DMS114 treated with DMSO at 0.1 percent for 48 hours (cell line): ENCODE measurements around the gene GPC6.
A peak's percentile ranks its signal among the peaks of the same experiment; 100 is the strongest.
"Not testable (repeated sequence)": the region's sequence is repeated elsewhere in the genome, so short reads cannot be mapped to it uniquely, and the experiment has no call there.

Experiments used
- DNase-seq: peaks from one replicate; lab custom pipeline; 2025; ENCODE audit not compliant: unreplicated experiment; lab: John Stamatoyannopoulos, UW

The GPC6 gene

DNA sequence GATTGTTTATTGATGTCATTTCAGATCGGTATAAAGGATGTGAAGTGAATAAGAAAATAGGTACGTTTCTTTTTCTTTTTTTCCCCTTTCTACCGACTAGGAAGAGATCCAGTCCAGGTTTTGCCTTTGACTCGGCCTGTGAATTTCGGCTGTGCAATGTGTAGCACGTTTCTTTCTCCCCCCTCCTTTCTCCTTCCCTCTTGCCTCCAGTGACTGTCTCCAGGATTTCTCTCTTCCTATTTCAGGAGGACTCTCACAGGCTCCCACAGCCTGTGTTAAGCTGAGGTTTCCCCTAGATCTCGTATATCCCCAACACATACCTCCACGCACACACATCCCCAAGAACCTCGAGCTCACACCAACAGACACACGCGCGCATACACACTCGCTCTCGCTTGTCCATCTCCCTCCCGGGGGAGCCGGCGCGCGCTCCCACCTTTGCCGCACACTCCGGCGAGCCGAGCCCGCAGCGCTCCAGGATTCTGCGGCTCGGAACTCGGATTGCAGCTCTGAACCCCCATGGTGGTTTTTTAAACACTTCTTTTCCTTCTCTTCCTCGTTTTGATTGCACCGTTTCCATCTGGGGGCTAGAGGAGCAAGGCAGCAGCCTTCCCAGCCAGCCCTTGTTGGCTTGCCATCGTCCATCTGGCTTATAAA lies at the start of gene GPC6:
Gene GPC6, plus strand, starts transcription at position 185 of the 657 bp plus-strand sequence.
- peak; percentile 29 for DNase-seq

GRCh38 chr13:93180356-93180969 lies 46.1 kb upstream of the GPC6 start:
- DNase-seq, result no peak

GRCh38 chr13:93182406-93182805 lies 44.2 kb upstream of the GPC6 start:
- DNase-seq, result no peak

GRCh38 chr13:93183302-93183701 lies 43.3 kb upstream of the GPC6 start:
- no peak for DNase-seq

DNA sequence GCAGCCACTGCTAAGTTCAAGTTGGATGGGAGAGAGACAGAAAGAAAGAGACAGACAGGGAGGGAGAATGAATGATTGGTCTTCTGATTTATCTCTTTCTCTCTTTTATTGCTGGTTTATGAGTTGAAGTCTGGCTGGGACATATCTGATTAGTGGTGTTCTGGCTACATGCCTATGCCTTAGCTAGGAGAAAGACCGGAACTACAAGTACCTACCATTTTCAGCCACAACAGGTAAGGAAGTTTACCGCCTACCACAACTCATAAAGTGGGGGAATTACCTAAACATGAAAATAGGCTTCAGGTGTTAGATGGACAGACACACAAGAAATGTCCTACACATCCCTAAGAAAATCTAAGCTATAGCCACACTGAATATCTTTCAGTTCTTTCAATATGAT lies 36.6 kb upstream of the GPC6 start:
- no peak for DNase-seq

- no peak for DNase-seq
Observed at GRCh38 chr13:93193682-93194081, 32.9 kb upstream of the GPC6 start.

GRCh38 chr13:93199856-93200255 lies 26.8 kb upstream of the GPC6 start:
- no peak for DNase-seq

GRCh38 chr13:93200626-93201025 lies 26.0 kb upstream of the GPC6 start:
- DNase-seq, result no peak

DNA sequence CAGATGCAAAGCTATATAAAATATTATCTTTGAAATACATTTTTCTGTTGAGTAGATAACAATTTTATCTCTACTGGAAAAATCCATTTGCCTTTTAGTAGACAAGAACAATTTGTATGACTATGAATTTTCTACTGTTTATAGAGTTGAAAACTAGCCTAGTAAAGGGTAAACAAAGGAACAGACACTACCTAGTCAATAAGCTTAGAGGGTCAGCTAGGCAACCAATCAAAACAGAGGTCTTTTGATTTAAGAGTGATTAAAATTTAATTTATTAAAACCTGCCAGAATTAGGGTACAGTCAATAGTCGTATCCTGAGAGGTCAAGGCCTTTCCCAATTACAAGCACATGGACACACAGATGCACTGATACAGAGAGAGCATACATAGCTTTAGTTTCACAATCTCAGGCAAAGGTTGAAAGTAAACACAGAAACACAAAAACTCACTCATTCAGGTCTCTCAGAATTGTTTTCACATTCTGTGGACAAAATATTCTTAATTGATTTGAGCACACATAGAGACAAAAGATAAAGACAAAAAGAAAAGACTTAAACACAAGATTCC lies 24.5 kb upstream of the GPC6 start:
- no peak for DNase-seq

- DNase-seq, result not testable (repeated sequence)
Observed at GRCh38 chr13:93206778-93207392, 19.7 kb upstream of the GPC6 start.

DNA sequence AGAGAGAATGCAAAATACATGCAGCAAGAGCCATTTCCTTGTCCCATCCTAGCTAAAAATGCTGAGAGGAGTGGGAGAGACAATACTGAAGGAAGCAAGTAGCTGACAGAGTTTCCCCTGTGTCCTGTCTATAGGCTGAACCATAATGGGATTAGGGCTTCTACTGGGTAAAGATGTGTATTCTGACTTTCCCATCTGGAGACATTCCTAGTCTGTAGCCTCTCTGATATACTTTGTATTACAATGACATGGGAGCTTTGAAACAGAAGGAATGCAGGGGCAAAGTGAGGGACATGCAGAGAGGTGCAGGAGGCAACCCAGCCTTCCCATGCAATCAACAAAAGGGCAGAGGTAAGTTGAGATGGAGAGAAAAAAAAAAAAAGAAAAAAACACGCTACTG lies 10.5 kb upstream of the GPC6 start:
- DNase-seq, result no peak

DNA sequence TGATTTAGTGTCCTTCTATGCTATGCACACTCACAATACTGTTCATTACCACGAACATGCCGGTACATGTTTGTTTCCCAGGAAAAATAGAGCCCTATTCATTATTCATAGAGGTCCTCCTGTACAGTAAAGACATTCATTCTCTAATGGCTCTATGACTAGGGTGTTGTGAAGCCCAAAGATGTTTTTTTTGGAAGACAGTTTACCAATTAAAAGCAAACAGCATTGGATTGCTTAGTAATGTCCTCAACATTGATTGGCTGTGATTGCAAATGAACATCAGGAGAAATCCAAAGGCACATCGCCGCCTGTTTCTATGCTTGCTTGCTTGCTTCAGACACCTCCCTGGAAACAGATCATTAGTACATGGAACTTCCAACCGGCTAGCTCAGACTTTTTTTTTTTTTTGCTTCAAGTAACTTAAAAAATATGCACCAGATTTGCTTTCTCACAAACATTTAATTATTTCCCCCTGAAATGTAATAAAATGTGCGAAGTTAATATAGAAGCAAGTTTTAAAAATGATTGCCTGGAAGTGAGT lies 8.8 kb upstream of the GPC6 start:
- no peak for DNase-seq

- DNase-seq, result no peak
Observed at GRCh38 chr13:93218583-93218982, 8.0 kb upstream of the GPC6 start.

GRCh38 chr13:93220073-93220472 lies 6.5 kb upstream of the GPC6 start:
- no peak for DNase-seq

DNA sequence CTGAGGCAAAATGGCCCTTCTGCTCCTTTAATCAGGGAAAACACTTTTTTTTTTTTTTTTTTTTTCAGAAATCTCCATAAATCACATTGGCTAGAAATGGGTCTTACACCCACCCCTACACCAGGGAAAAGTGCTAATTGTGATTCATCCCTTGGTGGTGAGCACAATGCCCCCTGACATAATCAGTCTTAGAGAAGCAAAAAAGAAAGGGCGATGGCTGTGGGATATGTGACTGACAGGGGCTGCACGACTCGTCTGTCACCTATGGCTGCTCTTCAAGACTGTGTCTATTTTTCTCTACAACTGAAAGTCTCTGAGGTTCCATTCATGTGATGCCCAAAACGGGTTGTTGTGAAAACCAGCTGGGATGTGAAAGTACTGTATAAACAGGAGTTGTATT lies 3.6 kb upstream of the GPC6 start:
- no peak for DNase-seq

DNA sequence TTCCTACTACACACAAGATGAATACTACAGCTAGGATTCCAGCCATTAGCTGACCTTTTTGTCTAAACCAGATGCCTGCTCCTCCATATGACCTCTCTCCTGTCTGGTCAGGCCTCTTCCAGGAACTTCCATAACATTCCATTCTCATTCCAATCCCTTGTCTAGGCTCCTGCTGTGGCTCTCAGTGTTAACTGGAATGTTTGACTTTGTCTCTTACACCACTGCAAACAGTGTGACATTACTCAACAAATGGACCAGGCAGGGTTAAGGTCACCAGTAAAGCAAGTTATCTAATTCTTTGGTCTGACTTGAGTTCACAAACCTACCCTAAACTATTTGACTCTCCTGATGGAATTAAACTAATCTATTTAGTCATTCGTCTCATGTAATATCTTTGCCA lies 2.1 kb upstream of the GPC6 start:
- no peak for DNase-seq

DNA sequence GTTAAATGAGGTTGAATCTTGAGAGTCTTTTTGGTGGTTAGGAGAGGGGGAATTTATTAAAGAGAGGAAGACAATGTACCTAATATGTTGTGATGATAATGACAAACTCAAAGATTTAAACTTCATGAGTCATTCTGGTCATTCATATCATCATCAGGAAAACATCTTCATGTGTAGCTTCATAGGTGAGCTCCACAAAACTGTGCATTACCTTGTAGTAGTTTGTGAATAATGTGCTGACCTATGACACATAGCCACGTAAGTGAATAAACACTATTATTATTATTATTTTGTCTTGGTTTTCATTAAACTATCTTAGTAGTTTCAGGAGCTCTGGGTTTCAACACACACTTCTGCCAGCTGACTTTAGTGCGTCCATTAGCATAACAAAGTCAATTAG lies 997 bp upstream of the GPC6 start:
- DNase-seq, result no peak

DNA sequence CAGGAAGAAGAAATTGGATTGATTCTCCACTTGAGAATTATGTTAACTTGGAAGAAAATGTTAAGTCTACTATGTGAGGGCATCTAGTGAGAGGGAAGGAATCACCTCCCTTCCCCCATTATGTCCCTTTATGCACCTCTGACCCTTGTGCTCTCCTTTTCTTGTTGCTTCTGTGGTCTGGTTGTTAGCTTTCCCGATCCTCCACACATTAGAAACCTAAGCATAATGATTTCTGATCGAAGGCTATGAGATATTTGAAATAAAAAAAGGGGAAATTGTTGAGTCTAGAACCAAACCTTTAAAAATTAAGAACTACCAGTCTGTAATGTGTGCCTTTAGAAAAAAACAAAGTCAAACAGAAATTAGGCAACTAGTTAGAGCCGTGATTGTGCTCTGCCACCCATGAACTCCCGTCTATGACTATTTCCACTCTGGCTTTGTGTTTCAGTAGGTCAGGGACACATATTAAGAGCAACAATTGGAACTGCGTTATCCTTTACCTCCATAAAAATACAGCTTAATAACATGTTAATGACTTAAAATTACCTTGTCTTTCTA lies 463 bp upstream of the GPC6 start:
- no peak for DNase-seq

- DNase-seq, result peak; percentile 7
Observed at GRCh38 chr13:93227280-93227877, 772 bp downstream of the GPC6 start.

DNA sequence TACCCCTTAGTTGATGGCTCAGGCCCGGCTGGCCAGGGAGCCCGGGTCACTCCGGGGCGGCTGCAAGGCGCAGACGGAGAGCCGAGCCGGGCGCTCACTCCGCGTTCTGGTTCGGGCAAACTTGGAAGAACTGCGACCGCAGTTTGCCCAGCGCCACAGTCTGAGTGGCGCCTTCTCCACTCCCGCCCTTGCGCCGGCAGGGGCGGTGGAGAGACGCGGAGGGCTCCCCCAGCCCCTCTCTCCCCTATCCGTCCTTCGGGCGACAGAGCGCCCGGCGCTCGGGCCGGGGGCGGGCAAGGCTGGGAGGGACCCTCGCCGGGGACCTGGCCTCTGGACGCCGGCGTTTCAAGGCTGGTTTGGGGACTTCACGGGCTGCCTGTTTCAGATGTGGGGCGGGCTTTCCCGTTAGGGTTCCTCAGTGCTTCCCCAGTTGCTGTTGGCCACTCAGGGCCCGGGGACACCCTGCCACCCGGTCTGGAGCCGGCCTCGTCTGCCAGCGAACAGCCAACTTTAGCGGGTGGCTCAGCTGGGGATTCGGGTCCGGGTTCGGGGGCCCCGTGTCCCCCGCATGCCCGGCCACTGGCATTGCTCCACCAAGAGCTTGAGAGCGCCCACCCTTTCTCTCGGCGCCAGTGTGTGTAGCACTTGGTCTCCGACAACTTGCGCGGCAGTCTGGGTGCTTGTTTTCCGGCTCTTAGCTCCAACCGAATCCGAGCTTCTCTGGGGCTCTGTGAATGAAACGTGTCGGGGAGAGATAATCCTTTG lies 1.5 kb downstream of the GPC6 start:
- DNase-seq, result peak; percentile 6

DNA sequence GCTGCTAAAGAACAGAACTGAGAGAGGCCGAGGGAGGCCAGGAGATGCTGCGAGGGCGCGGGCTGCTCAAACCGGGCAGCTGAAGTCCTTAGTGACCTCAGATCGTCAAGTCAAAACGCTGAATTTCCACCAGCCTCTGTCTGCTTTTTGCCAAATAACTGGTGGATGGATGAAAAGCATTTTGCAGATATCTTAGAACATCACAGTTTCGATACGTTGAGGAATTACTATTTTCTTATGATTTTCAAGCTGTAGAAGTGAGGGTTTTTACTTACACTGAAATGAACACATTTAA lies 2.0 kb downstream of the GPC6 start:
- DNase-seq, result no peak
